Esophagus muscularis mucosa (tissue), 3 donors: ENCODE measurements around the gene ACVRL1.

Experiments
- EP300 ChIP-seq: sonication (generic); formaldehyde crosslinking; IDR thresholded peaks from one replicate; pipeline ENCODE4 v1.6.1; 2017; ENCODE audit warnings: antibody characterized with exemption
- TF ChIP-seq, protein P1 (sequence below), 3 experiments: fragments of 200-600 bp in 2 of 3; fragments of 450-650 bp in 1 of 3; sonication (generic) in 2 of 3; IDR thresholded peaks; one replicate each; pipeline ENCODE4 v1.5.1; 2017 to 2019; ENCODE audit warnings: antibody characterized with exemption in 3 of 3, mild to moderate bottlenecking in 2 of 3, moderate library complexity in 1 of 3

DNA sequence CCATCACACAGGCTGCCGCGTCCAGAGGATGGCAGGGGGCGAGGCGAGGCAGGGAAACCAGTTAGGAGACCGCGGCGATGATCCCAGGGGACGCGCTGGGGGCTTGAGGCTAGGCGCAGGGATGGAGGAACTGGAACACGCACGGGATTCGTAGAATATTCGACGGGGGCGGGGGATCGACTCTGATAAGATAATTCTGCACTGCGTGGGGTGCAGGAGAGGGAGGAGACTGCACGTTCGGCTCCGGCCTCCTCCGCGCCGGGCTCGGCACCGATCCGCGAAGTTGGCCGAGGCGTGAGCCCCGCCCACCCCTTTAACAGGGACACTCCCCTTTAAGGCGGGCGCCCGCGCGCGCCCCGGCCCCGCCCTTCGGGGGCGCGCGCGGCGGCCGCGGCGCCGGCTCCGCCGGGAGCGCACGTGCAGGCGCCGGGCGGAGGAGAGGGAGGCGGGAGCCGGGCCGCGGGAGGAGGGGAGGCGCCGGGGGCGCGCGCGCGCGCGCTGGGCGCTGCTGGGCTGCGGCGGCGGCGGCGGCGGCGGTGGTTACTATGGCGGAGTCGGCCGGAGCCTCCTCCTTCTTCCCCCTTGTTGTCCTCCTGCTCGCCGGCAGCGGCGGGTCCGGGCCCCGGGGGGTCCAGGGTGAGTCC, 44.0 kb downstream of the ACVRL1 start, which contains the start of gene ACVR1B:
- no peak for TF ChIP-seq EP300
- TF ChIP-seq, protein P1, sequence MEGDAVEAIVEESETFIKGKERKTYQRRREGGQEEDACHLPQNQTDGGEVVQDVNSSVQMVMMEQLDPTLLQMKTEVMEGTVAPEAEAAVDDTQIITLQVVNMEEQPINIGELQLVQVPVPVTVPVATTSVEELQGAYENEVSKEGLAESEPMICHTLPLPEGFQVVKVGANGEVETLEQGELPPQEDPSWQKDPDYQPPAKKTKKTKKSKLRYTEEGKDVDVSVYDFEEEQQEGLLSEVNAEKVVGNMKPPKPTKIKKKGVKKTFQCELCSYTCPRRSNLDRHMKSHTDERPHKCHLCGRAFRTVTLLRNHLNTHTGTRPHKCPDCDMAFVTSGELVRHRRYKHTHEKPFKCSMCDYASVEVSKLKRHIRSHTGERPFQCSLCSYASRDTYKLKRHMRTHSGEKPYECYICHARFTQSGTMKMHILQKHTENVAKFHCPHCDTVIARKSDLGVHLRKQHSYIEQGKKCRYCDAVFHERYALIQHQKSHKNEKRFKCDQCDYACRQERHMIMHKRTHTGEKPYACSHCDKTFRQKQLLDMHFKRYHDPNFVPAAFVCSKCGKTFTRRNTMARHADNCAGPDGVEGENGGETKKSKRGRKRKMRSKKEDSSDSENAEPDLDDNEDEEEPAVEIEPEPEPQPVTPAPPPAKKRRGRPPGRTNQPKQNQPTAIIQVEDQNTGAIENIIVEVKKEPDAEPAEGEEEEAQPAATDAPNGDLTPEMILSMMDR (IDR thresholded peaks at IDR 0.05): no peak
